ENCODE measurements around the gene PAFAH2.
"Not testable (repeated sequence)": the region's sequence is repeated elsewhere in the genome, so short reads cannot be mapped to it uniquely, and the experiment has no call there.

PAFAH2 gene

DNA sequence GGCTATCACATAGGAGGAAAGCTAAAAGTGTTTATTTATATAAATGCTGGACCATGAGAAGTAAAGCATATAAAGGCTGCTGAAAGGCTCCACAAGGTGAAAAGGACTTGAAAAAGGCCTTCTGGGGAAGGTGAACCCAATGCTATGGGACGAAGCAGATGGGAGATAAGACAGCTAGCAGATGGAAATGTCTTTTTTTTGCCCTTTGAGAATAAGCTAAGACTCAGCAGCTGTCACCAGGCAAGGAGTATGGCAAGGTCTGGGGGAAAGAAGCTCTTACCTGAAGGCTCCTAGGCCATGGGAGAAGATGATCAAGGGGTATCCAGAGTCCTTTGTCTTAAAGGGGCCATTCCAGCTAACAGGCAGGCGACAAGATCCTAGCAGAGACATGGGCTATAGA, 9.9 kb downstream of the PAFAH2 start:
- DNase-seq, result no peak

GRCh38 chr1:25986773-25987172, 11.1 kb downstream of the PAFAH2 start:
- DNase-seq, result not testable (repeated sequence)

DNA sequence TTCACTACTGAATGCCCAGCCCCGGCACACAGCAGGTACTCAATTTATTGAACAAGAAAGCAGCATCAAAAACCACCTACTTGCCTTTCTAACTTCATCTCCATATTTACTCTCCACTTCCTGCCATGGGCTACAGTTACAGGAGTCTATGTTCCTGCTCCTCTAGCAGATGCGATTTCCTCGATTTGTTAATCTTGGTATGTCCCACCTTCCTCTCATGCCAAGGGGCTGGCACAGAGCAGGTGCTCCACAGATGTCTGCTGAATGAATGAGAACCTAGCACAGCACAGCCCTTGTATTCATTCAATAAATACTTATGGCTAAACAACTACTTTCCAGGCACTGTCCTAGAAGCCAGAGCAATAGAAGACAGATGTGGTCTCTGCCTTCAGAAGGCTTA, 12.2 kb downstream of the PAFAH2 start:
- no peak for DNase-seq

DNA sequence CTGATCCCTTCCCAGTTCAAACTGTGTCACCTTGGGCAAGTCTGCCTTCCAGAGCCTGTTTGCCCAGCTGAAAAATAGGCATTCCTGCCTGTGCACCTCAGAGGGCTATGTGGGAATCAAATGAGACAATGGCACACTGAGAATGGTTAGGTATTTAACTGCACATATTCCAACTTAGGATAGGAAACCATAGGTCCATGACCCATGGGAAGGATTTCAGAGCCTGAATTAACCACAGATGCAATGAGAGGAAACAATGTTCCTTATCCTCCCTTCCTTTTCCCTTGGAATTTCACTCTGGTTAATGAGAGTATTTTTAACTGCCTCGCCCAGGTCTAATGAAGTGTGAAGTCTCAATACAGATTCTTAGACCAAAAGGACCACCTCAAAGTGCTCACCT, 12.7 kb downstream of the PAFAH2 start:
- no peak for DNase-seq

DNA sequence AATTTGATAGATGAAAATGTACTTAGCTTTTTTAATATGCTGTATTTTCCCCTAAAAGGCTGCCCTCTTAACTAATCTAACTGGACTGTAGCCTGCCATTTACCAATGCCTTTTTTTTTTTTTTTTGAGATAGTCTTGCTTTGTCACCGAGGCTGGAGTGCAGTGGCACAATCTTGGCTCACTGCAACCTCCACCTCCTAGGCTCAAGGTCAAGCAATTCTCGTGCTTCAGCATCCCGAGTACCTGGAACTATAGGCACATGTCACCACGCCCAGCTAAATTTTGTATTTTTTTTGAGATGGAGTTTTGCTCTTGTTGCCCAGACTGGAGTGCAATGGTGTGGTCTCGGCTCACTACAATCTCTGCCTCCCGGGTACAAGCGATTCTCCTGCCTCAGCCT, 18.7 kb downstream of the PAFAH2 start:
- no peak for DNase-seq

- no peak for DNase-seq
Measured at GRCh38 chr1:25978403-25978802, 19.5 kb downstream of the PAFAH2 start.

GRCh38 chr1:25977801-25978200, 20.1 kb downstream of the PAFAH2 start:
- no peak for DNase-seq

- no peak for DNase-seq
Measured at GRCh38 chr1:25973610-25974321, 24.1 kb downstream of the PAFAH2 start.

DNA sequence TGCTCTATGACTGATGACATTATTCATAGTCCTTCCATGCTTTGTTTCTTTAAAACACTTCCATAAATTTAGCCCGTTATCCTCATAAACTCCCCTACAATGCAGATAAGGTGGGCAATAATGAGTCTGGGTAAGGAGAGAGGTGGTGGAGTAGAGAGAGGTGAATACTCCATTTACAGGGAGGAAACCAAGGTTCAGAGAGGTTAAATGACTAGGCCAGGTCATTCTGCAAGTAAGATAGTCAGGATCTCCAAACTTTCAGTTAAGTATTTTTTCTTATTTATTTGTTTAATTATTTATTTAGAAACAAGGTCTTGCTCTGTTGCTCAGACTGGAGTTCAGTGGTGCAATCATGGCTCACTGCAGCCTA, 26.1 kb downstream of the PAFAH2 start:
- no peak for DNase-seq

DNA sequence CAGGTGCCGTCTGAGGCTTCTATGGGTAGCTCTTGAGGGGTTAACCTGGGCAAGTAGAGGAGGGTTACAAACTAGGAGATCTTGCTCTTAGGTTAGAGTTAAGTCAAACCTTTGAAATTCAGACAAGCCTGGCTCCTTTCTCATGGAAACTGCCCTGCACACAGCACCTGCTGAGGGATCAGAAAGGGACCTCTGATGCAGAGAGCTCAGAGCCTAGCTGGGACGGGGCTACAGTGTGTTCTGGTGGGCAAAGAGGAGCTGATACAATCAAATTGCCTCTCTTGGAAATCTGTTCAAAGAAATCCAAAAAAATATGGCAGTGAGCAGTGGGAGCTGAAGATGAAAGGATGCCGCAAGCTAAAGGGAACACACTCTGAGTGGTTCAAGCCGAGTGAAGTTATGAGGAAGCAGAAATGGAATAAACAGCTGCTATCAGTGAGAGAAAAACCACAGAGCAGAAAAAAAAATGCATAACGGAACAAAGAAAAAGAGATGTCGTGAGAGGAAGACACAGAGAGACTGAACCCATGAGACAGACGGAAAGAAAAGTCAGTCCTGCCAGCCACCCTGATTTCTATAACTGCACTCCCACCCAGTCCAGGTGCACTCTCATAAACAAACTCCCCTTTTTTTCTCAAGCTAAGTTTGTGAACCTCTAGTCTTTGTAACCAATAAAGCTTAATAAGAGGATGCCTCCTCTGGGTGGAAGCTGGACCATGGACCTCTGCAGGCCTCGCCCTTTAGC, 26.6 kb downstream of the PAFAH2 start:
- DNase-seq, result no peak

GRCh38 chr1:25967308-25967707, 30.6 kb downstream of the PAFAH2 start:
- no peak for DNase-seq

- no peak for DNase-seq
Measured at GRCh38 chr1:25959611-25960010, 38.3 kb downstream of the PAFAH2 start.

DNA sequence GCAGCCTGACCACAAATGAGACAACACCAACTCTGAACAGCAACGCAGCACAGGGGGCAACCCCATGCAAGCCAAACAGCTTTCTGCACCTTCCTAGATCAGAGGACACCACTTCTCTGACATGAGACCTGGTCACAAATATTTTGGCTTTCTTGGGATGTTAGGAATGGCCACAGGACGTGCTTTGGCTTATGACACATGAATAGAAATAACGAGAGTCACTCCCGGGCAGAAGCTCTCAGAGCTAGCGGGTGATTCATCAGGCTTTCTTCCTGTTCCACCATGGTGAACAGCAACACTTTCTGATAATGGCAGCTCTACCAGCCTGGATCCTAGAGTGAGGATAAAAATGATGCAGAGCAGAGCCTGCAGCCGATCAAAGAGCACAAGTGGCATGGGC, 39.4 kb downstream of the PAFAH2 start:
- no peak for DNase-seq

DNA sequence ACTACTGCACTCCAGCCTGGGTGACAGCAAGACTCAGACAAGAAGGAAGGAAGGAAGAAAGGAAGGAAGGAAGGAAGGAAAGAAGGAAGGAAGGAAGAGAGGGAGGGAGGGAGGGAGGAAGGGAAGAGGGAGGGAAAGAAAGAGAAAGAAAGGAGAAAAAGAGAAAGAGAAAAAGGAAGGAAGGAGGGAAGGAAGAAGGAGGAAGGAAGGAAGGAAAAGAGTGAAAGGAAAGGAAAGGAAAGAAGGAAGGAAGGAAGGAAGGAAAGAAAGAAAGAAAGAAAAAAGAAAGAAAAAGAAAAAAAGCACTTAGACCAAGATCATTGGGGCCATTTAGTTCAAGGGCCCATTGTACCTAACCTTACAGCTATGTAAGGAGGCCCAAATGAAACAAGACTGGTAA, 42.3 kb downstream of the PAFAH2 start:
- DNase-seq, result no peak

- DNase-seq, result no peak
Measured at GRCh38 chr1:25954282-25954938, 43.5 kb downstream of the PAFAH2 start.

DNA sequence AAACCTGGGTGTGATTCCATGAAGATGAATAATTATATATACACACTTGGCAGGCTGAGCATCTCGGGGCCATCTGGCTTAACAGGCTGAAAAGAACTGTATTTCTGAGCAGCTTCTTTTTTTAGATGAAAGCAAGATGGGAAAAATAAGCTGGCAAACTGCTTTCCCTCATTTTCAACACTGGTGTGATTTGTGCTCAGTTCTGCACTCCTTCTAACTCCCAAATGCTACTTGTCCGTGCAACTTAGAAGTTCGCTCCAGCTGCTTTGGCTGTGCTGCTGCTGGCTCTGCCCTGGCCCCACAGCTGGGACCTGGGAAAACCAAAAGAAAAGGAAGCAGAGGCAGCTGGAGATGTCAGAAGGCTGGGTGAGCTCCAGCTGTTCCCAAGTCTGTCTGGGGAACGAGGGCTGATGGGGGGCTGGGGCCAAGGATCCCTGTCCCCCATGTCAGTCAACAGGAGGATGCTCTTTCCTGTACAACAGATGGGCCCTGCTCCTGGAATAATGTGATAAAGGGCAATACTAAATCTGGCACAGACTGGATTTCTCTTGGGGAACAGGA, 44.9 kb downstream of the PAFAH2 start:
- DNase-seq, result peak in 17 of 58 donors; percentile 6 to 70 (median 37)

- DNase-seq, result no peak
Measured at GRCh38 chr1:25948641-25949040, 49.2 kb downstream of the PAFAH2 start.

- no peak for DNase-seq
Measured at GRCh38 chr1:25947027-25947426, 50.8 kb downstream of the PAFAH2 start.

GRCh38 chr1:25945761-25946160, 52.1 kb downstream of the PAFAH2 start:
- DNase-seq, result no peak

DNA sequence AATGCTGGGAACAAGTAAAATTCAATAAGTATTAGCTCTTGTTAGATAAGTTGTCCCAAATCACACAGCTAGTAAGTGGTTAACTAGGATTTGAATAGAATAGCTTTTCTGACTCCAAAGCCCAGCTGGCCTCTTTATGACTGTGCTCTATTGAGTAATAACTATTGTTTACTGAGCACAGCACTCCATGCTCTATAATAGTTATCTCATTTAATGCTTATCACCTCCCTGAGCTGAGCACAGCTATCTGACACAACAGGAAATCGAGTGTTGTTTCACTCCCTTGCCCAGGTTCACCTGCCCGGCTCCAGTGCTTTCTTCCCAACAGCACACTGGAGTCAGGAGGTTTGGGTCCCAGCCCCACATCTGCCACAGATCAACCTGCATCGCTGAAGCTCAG, 52.9 kb downstream of the PAFAH2 start:
- DNase-seq, result no peak

- not testable (repeated sequence) for DNase-seq
Measured at GRCh38 chr1:25943511-25943910, 54.4 kb downstream of the PAFAH2 start.

DNA sequence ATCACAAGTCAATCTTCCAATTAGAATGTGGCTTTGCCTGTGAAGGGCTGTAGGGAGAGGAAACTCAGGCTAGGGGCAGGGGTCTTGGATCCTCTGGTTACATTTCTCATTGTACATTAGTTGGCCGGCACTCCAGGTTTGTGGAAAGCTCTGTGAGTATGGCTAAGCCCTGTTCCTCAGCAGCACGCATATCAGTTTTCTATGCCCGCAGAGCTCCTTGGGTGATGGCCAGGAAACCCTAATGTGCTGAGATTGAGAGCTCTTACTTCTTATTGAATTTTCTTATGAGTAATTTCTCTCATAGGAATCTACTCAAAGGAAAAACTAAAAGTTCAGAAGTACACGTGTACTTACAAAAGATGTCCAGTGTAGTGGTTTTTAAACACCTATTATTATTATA, 60.9 kb downstream of the PAFAH2 start:
- DNase-seq, result no peak
